ENCODE data around the gene ROBO1. TPM values are rescaled to one million over a fixed set of nuclear protein-coding genes. Genes with fewer than 3 reads are reported as not detected.

The ROBO1 gene
- total RNA-seq, 1 donor from 2014 or later: 169 TPM

- no peak overlapping the region for H3K4me2 ChIP-seq
These were observed 797.1 kb downstream of the ROBO1 start for GRCh38 chr3:78970656-78971055.

GRCh38 chr3:78969483-78969882, 798.3 kb downstream of the ROBO1 start:
- no peak overlapping the region for H3K4me3 ChIP-seq
- peaks cover 6% of the 10 kb centered on the region for H3K36me3 Mint-ChIP-seq
- no peaks in the 10 kb centered on the region for H4K20me1 ChIP-seq (ENCODE audit: low read depth)

More at GRCh38 chr3:78970656-78971055, 797.1 kb downstream of the ROBO1 start:
- Histone ChIP-seq H4K20me1 (ENCODE audit: low read depth) (no peaks in the 10 kb centered on the region), H3K4me3 (no peak overlapping the region), H3K9me3 (ENCODE audit: low read depth) (peaks cover 10% of the 10 kb centered on the region), H2AFZ (replicated peaks) (no peak overlapping the region), H3F3A (ENCODE audit: low read depth) (peaks cover 3% of the 10 kb centered on the region), H3K79me2 (ENCODE audit: low read depth) (peaks cover 100% of the 10 kb centered on the region), H3K36me3 (no peaks in the 10 kb centered on the region), H3K27ac (no peak overlapping the region), H3K9ac (no peak overlapping the region), H3K4me1 (peaks cover 40% of the 10 kb centered on the region), H3K27me3 (no peaks in the 10 kb centered on the region)
- no peak overlapping the region for H3K4me3 Mint-ChIP-seq
- peaks cover 6% of the 10 kb centered on the region for H3K36me3 Mint-ChIP-seq
- no peaks in the 10 kb centered on the region for H3K27me3 Mint-ChIP-seq (ENCODE audit: insufficient read depth, low read depth)
- peaks cover 9% of the 10 kb centered on the region for H3K4me1 Mint-ChIP-seq
- DNase-seq (ENCODE audit: low spot score): no peak
- H3K27ac Mint-ChIP-seq: no peak overlapping the region
- TF ChIP-seq CTCF (IDR thresholded peaks at IDR 0.05): no peak
- no peak for TF ChIP-seq EZH2phosphoT487 (IDR thresholded peaks at IDR 0.05)
- H3K9me3 Mint-ChIP-seq: peaks cover 2% of the 10 kb centered on the region

GRCh38 chr3:78967061-78967460, 800.7 kb downstream of the ROBO1 start:
- H3K27ac ChIP-seq: no peak overlapping the region
- no peaks in the 10 kb centered on the region for H3K36me3 ChIP-seq
- TF ChIP-seq EZH2 (IDR thresholded peaks at IDR 0.05) (no peak), CTCF (IDR thresholded peaks at IDR 0.05) (no peak), EZH2phosphoT487 (IDR thresholded peaks at IDR 0.05) (no peak)
- H3K9me3 ChIP-seq (ENCODE audit: low read depth): peaks cover 13% of the 10 kb centered on the region
- peaks cover 95% of the 10 kb centered on the region for H3K79me2 ChIP-seq (ENCODE audit: low read depth)
- Mint-ChIP-seq H3K27me3 (ENCODE audit: insufficient read depth, low read depth) (no peaks in the 10 kb centered on the region), H3K4me3 (no peak overlapping the region), H3K9me3 (peaks cover 14% of the 10 kb centered on the region), H3K27ac (no peak overlapping the region), H3K36me3 (peaks cover 12% of the 10 kb centered on the region), H3K4me1 (peaks cover 10% of the 10 kb centered on the region)
- H3K27me3 ChIP-seq: no peaks in the 10 kb centered on the region
- H3K9ac ChIP-seq: no peak overlapping the region
- no peak overlapping the region for H3K4me2 ChIP-seq
- H3K4me3 ChIP-seq: no peak overlapping the region
- H3F3A ChIP-seq (ENCODE audit: low read depth): peaks cover 8% of the 10 kb centered on the region
- no peak for DNase-seq (ENCODE audit: low spot score)
- H3K4me1 ChIP-seq: peaks cover 10% of the 10 kb centered on the region
- H4K20me1 ChIP-seq (ENCODE audit: low read depth): no peaks in the 10 kb centered on the region
- H2AFZ ChIP-seq (replicated peaks): no peak overlapping the region

More at GRCh38 chr3:78969483-78969882, 798.3 kb downstream of the ROBO1 start:
- peaks cover 3% of the 10 kb centered on the region for H3F3A ChIP-seq (ENCODE audit: low read depth)
- DNase-seq (ENCODE audit: low spot score): no peak
- H2AFZ ChIP-seq (replicated peaks): no peak overlapping the region
- H3K9me3 ChIP-seq (ENCODE audit: low read depth): peaks cover 13% of the 10 kb centered on the region
- Mint-ChIP-seq H3K4me3 (no peak overlapping the region), H3K27ac (no peak overlapping the region), H3K4me1 (peaks cover 9% of the 10 kb centered on the region), H3K27me3 (ENCODE audit: insufficient read depth, low read depth) (no peaks in the 10 kb centered on the region), H3K9me3 (peaks cover 3% of the 10 kb centered on the region)
- H3K27me3 ChIP-seq: no peaks in the 10 kb centered on the region
- H3K4me2 ChIP-seq: peak overlapping the region; percentile 44
- no peak overlapping the region for H3K27ac ChIP-seq
- H3K9ac ChIP-seq: no peak overlapping the region
- no peaks in the 10 kb centered on the region for H3K36me3 ChIP-seq
- H3K79me2 ChIP-seq (ENCODE audit: low read depth): peaks cover 100% of the 10 kb centered on the region
- peaks cover 28% of the 10 kb centered on the region for H3K4me1 ChIP-seq
- TF ChIP-seq CTCF (IDR thresholded peaks at IDR 0.05) (no peak), EZH2phosphoT487 (IDR thresholded peaks at IDR 0.05) (no peak), EZH2 (IDR thresholded peaks at IDR 0.05) (no peak)
